ENCODE measurements around the gene ROBO4. TPM values are rescaled to one million over a fixed set of nuclear protein-coding genes. Genes with fewer than 3 reads are reported as not detected.

ROBO4 gene
- total and polyA plus RNA-seq, 9 of the 15 experiments (the other 6 are each of a cell fraction or from before 2014, with no cell fraction given) = not detected

DNA sequence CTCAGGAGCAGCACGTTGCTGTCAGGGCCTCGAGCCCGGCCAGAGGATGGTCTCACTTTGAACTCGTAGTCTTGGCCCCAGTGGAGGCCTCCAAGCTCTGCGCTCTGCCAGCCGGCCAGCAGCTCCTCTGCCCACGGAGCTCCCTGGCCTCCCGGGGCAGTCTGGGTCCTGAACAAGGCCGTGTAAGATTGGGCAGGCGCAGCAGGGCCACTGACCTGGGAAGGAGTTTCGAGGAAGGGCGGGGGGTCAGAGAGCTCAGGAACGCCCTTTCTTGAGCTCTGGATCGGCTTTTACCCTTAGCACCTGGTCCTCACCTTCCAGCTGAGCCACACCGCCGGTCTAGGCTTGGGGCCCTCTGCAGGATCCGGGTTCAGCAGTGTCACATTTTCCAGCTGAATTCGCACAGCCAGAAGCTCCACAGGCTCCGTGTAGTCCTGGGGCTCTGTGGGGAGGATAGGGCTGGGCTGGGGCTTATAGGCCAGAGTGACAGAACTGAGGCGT lies 2.1 kb downstream of the ROBO4 start:
- ATAC-seq (peak; percentile 34), FAIRE-seq (no peak), DNase-seq (ENCODE audit: extremely low read depth in 1 of 4, low spot score in 3 of 4) (no peak)
- TF ChIP-seq ZNF212 (CRISPR knock-in tag; IDR thresholded peaks at IDR 0.05) (no peak), FOSL1 (tag; conservative IDR thresholded peaks at IDR 0.05) (no peak), DMBX1 (CRISPR knock-in tag; IDR thresholded peaks at IDR 0.05; ENCODE audit: borderline replicate concordance) (no peak), ZC3H8 (IDR thresholded peaks at IDR 0.05) (no peak), DPF2 (IDR thresholded peaks at IDR 0.05) (no peak), NR2C1 (IDR thresholded peaks at IDR 0.05) (no peak), NR2C1 (tag; IDR thresholded peaks at IDR 0.05) (no peak), E2F3 (CRISPR knock-in tag; IDR thresholded peaks at IDR 0.05) (no peak), KAT7 (CRISPR knock-in tag; IDR thresholded peaks at IDR 0.05; ENCODE audit: borderline replicate concordance) (no peak), ETV1 (tag; conservative IDR thresholded peaks at IDR 0.05; ENCODE audit: low read depth) (no peak), ZNF561 (CRISPR knock-in tag; conservative IDR thresholded peaks at IDR 0.05) (no peak), CBFA2T3 (IDR thresholded peaks at IDR 0.05) (no peak), ZNF146 (CRISPR knock-in tag; IDR thresholded peaks at IDR 0.05; ENCODE audit: unreplicated experiment) (no peak), HNRNPK (IDR thresholded peaks at IDR 0.05; ENCODE audit: low read depth, low read length, poor library complexity, severe bottlenecking) (no peak)
- TF ChIP-seq, protein P1, sequence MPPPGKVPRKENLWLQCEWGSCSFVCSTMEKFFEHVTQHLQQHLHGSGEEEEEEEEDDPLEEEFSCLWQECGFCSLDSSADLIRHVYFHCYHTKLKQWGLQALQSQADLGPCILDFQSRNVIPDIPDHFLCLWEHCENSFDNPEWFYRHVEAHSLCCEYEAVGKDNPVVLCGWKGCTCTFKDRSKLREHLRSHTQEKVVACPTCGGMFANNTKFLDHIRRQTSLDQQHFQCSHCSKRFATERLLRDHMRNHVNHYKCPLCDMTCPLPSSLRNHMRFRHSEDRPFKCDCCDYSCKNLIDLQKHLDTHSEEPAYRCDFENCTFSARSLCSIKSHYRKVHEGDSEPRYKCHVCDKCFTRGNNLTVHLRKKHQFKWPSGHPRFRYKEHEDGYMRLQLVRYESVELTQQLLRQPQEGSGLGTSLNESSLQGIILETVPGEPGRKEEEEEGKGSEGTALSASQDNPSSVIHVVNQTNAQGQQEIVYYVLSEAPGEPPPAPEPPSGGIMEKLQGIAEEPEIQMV (tag; conservative IDR thresholded peaks at IDR 0.05; ENCODE audit: low read depth) = no peak
- TF ChIP-seq, protein P2, sequence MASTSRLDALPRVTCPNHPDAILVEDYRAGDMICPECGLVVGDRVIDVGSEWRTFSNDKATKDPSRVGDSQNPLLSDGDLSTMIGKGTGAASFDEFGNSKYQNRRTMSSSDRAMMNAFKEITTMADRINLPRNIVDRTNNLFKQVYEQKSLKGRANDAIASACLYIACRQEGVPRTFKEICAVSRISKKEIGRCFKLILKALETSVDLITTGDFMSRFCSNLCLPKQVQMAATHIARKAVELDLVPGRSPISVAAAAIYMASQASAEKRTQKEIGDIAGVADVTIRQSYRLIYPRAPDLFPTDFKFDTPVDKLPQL (IDR thresholded peaks at IDR 0.05; ENCODE audit: extremely low read depth, insufficient read length) = no peak
- Histone ChIP-seq H3K27me3 (ENCODE audit: control insufficient read depth in 2 of 2, insufficient read depth in 2 of 2, low read length in 2 of 2) (peaks cover 20 to 70% of the 10 kb centered on the region in 2 experiments), H3K4me1 (replicated peaks in 1 of 2; ENCODE audit: control insufficient read depth in 2 of 2, insufficient read depth in 2 of 2, low read length in 2 of 2) (no peaks in the 10 kb centered on the region), H4K20me1 (replicated peaks; ENCODE audit: control insufficient read depth, insufficient read depth, low read length) (0 out of 2 replicates have a peak, but pooled peaks cover 4% of the 10 kb centered on the region), H3K4me2 (ENCODE audit: insufficient read depth, low read length) (no peak overlapping the region), H3K27ac (ENCODE audit: extremely low read depth, low read depth, low read length) (no peak overlapping the region), H3K9me3 (replicated peaks; ENCODE audit: control insufficient read depth, insufficient read depth, low read depth, low read length) (no peaks in the 10 kb centered on the region), H2AFZ (ENCODE audit: low read depth, low read length) (no peak overlapping the region), H3K4me3 (no peak overlapping the region), H3K9ac (ENCODE audit: insufficient read depth in 1 of 2, low read depth in 2 of 2, low read length in 2 of 2) (no peak overlapping the region), H3K9me1 (ENCODE audit: control insufficient read depth, insufficient read depth, low read length) (peaks cover 2% of the 10 kb centered on the region), H3K79me2 (ENCODE audit: control insufficient read depth, insufficient read depth, low read length) (no peaks in the 10 kb centered on the region), H3K36me3 (ENCODE audit: control insufficient read depth, insufficient read depth, low read length) (no peaks in the 10 kb centered on the region)
- WGBS (ENCODE audit: insufficient coverage, low coverage, missing lambda C conversion rate) = 4% methylated on average over 20 of the region's 20 CpGs
- POLR2A ChIA-PET = interaction anchor here (1.3 kb wide), 1 partner anchor 14 kb away, joined by 4 read pairs; no protein-coding TSS in a partner anchor
- intact Hi-C loops (cut with micrococcal nuclease) = no loop called here
- in situ Hi-C loops (cut with MboI) = no loop called here
- CTCF ChIA-PET (ENCODE audit: low intra/inter-chr PET ratio) = no interaction called here
- BruUV-seq (replicated peaks) = no TSS peak

All from K562 (cell line).